PFSK-1 (cell line): Measurements from ENCODE around the gene CCDC86.

Experiments used
- SIN3A ChIP-seq: IDR thresholded peaks from 2 replicates; pipeline ENCODE4 v1.6.1; 2012; ENCODE audit warnings: mild to moderate bottlenecking, low read length, moderate library complexity, borderline replicate concordance; ENCODE audit not compliant: insufficient read depth
- TAF1 ChIP-seq: IDR thresholded peaks from 2 replicates; pipeline ENCODE4 v1.6.1; 2012; ENCODE audit warnings: low read length, control low read depth, borderline replicate concordance; ENCODE audit not compliant: insufficient read depth

DNA sequence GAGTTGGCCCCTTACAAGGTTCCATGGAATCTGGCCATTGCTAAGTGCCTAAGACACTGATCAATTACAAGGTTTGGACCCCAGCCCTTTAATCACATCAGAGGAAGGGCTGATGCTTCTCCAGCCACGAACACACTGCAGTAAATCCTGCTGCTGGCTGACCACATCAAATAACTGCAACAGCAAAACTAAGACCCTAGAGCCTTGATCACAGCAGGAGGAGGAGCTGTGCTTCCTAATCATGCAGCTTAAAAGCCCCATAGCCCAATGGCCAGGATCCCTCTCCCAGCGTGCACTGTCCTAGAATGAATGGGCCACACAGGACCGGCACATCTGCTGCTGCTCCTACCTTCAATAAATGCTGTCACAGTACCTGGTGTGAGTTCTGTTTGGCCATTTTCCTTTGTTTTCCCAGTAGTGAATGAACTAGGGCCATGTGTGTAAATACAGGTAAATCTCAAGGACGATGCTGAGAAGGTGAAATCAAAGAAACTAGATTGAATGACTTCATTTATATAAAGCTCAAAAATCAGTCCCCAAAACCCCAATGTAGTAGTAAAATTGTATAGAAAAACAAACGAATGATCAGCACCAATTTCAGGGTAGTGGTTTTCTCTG lies 38.2 kb downstream of the CCDC86 start:
- TF ChIP-seq TAF1 (no peak), SIN3A (no peak)
